HepG2 (cell line): ENCODE measurements around the gene TAF6L. TPM values are rescaled to one million over a fixed set of nuclear protein-coding genes. Genes with fewer than 3 reads are reported as not detected.

ENCODE experiments used
- ATAC-seq: fragments of 200-7000 bp; cut with Tn5 transposase; 3 replicates; pipeline ENCODE4 v1.9.1; 2020; ENCODE audit warnings: mild to moderate bottlenecking, moderate library complexity
- BruUV-seq: library from RNA; stranded (reverse); fragments of 400-500 nt; replicated peaks from 2 replicates; lab custom pipeline; 2021; lab: Mats Ljungman, UMichigan
- CTCF ChIA-PET: fragments of 300-600 bp; formaldehyde crosslinking; extraction: SDS; loops from one replicate; lab custom pipeline; 2021; ENCODE audit warnings: low total read pairs, inconsistent platforms, low intra/inter-chr PET ratio; lab: Yijun Ruan, JAX
- POLR2A ChIA-PET: fragments of 350-600 bp; sonication (Branson Sonifier 250); formaldehyde crosslinking; loops from one replicate; lab custom pipeline; 2020; ENCODE audit warnings: antibody characterized with exemption, inconsistent platforms; lab: Yijun Ruan, JAX
- DNase-seq: peaks from one replicate; pipeline ENCODE4 v3.0.0-alpha.2; 2015; ENCODE audit warnings: low spot score
- FAIRE-seq: peaks from 3 replicates; lab custom pipeline; 2011; peaks lifted over from hg19 to GRCh38; lab: Jason Lieb, UNC
- H2AFZ ChIP-seq: one replicate; pipeline ENCODE4 v1.6.1; 2011; ENCODE audit warnings: low read length, inconsistent platforms
- H3K27ac ChIP-seq: fragments of 300-600 bp; 3 replicates; pipeline ENCODE4 v1.8.0; 2011; ENCODE audit warnings: mixed run types, mild to moderate bottlenecking, mixed read lengths, low read length, inconsistent platforms; ENCODE audit not compliant: insufficient read depth; ENCODE audit errors: extremely low read length
- H3K27me3 ChIP-seq, 2 experiments: fragments of 200-600 bp in 1 of 2; 2 replicates in 1 of 2; 3 replicates in 1 of 2; pipeline versions ENCODE4 v1.6.0 to v1.8.0; 2011; ENCODE audit warnings: low read length in 2 of 2, mild to moderate bottlenecking in 2 of 2, moderate library complexity in 2 of 2, inconsistent platforms in 1 of 2; ENCODE audit not compliant: insufficient read depth in 2 of 2, control insufficient read depth in 1 of 2
- H3K36me3 ChIP-seq, 2 experiments: fragments of 200-600 bp in 1 of 2; replicated peaks in 1 of 2; 2 replicates in 1 of 2; 3 replicates in 1 of 2; pipeline versions ENCODE4 v1.5.1 to v1.8.0; 2011; ENCODE audit warnings: low read length in 2 of 2, inconsistent platforms in 1 of 2; ENCODE audit not compliant: insufficient read depth in 2 of 2, control insufficient read depth in 1 of 2
- H3K4me1 ChIP-seq: 2 replicates; pipeline ENCODE4 v1.5.1; 2012; ENCODE audit warnings: low read length, inconsistent platforms; ENCODE audit not compliant: insufficient read depth
- H3K4me2 ChIP-seq: 2 replicates; pipeline ENCODE4 v1.6.0; 2011; ENCODE audit warnings: low read depth, low read length, inconsistent platforms
- H3K4me3 ChIP-seq, 3 experiments: fragments of 200-600 bp in 1 of 3; sonication (generic), shearing (Covaris generic) in 1 of 3; replicated peaks in 1 of 3; 2 replicates each; pipeline ENCODE4 v1.5.1; 2011 to 2016; ENCODE audit warnings: low read length in 3 of 3, inconsistent platforms in 2 of 3, low read depth in 2 of 3, mild to moderate bottlenecking in 2 of 3, control low read depth in 1 of 3, mixed read lengths in 1 of 3; ENCODE audit not compliant: insufficient read depth in 1 of 3
- H3K79me2 ChIP-seq: one replicate; pipeline ENCODE4 v1.6.1; 2011; ENCODE audit warnings: low read length, inconsistent platforms; ENCODE audit not compliant: insufficient read depth
- H3K9ac ChIP-seq: 2 replicates; pipeline ENCODE4 v1.6.0; 2011; ENCODE audit warnings: mild to moderate bottlenecking, low read depth, low read length, inconsistent platforms; ENCODE audit not compliant: insufficient read depth
- H3K9me3 ChIP-seq: 2 replicates; pipeline ENCODE4 v1.5.1; 2012; ENCODE audit warnings: mild to moderate bottlenecking, low read length
- H4K20me1 ChIP-seq: 2 replicates; pipeline ENCODE4 v1.6.0; 2011; ENCODE audit warnings: inconsistent platforms, mild to moderate bottlenecking, low read length, moderate library complexity; ENCODE audit not compliant: insufficient read depth
- CENPT ChIP-seq: sonication (generic); formaldehyde crosslinking; IDR thresholded peaks from 2 replicates; pipeline ENCODE4 v1.8.0; 2022; ENCODE audit warnings: low read depth, mild to moderate bottlenecking, moderate library complexity, missing genetic modification reagents
- EP300 ChIP-seq, 3 experiments: sonication (generic) in 1 of 3; formaldehyde crosslinking in 1 of 3; IDR thresholded peaks; 2 replicates each; pipeline versions ENCODE4 v1.5.1 to v1.6.1; 2011 to 2020; ENCODE audit warnings: low read depth in 2 of 3, low read length in 2 of 3, borderline replicate concordance in 1 of 3, improper control_type of control experiment in 1 of 3, mild to moderate bottlenecking in 1 of 3, missing genetic modification reagents in 1 of 3, moderate library complexity in 1 of 3
- GTF3A ChIP-seq: sonication (generic); formaldehyde crosslinking; conservative IDR thresholded peaks from 2 replicates; pipeline ENCODE4 v1.4.0; 2020; ENCODE audit warnings: mild to moderate bottlenecking, missing genetic modification reagents
- HNRNPH1 ChIP-seq: fragments of 200-400 bp; formaldehyde crosslinking; optimal IDR thresholded peaks from 2 replicates; pipeline ENCODE3; 2017; ENCODE audit warnings: mild to moderate bottlenecking, low read depth, low read length
- HOXA3 ChIP-seq: sonication (generic); formaldehyde crosslinking; IDR thresholded peaks from 2 replicates; pipeline ENCODE4 v1.5.0; 2020; ENCODE audit warnings: missing genetic modification reagents
- PHF20 ChIP-seq: sonication (generic); formaldehyde crosslinking; IDR thresholded peaks from 2 replicates; pipeline ENCODE4 v1.5.0; 2020; ENCODE audit warnings: mild to moderate bottlenecking, missing genetic modification reagents
- RBM39 ChIP-seq: fragments of 200-400 bp; formaldehyde crosslinking; IDR thresholded peaks from one replicate; pipeline ENCODE4 v1.6.1; 2018; ENCODE audit warnings: antibody characterized with exemption, mild to moderate bottlenecking, low read depth, low read length; ENCODE audit not compliant: poor library complexity, severe bottlenecking
- U2AF2 ChIP-seq: fragments of 200-400 bp; formaldehyde crosslinking; IDR thresholded peaks from 2 replicates; pipeline ENCODE4 v1.6.1; 2017; ENCODE audit warnings: low read depth, mild to moderate bottlenecking, low read length
- ZFP41 ChIP-seq: sonication (generic); formaldehyde crosslinking; IDR thresholded peaks from 2 replicates; pipeline ENCODE4 v1.4.0; 2020; ENCODE audit warnings: mild to moderate bottlenecking, missing genetic modification reagents, borderline replicate concordance
- ZMAT3 ChIP-seq: sonication (generic); formaldehyde crosslinking; conservative IDR thresholded peaks from 2 replicates; pipeline ENCODE4 v1.7.0; 2021; ENCODE audit warnings: missing genetic modification reagents
- ZNF580 ChIP-seq: IDR thresholded peaks from 2 replicates; pipeline ENCODE4 v1.6.1; 2016; ENCODE audit warnings: low read depth, borderline replicate concordance
- WGBS: methylation state at CpG from one replicate; pipeline ENCODE4 v1.1.6; 2017; ENCODE audit warnings: low lambda C conversion rate; 5-methylcytosine and 5-hydroxymethylcytosine counted together
- in situ Hi-C: cut with HindIII; loops from 2 replicates; pipeline ENCODE4 v1.10.0; 2017; ENCODE audit warnings: low pct_unique_long_range_greater_than_20kb; ENCODE audit not compliant: extremely low pct_ligation_motif_present
- intact Hi-C: fragments of 100-400 bp; cut with micrococcal nuclease; formaldehyde crosslinking; loops from one replicate; pipeline ENCODE4 v1.10.0; 2022; ENCODE audit not compliant: unreplicated experiment
- polyA plus RNA-seq, 8 experiments: library from polyadenylated mRNA; depleted of rRNA in 3 of 8; stranded (reverse) in 7 of 8; unstranded in 1 of 8; fragments of >200 nt; fragmentation: Illumina TruSeq in 4 of 8; extraction: Trizol in 4 of 8; gene quantifications; 2 replicates each; pipeline versions ENCODE4 v1.2.1 to v1.2.3, GENCODE V29; 2011 to 2016; ENCODE audit warnings: low read depth in 4 of 8, missing spikeins in 1 of 8, mixed read lengths in 1 of 8; ENCODE audit not compliant: insufficient read depth in 1 of 8
- total RNA-seq, 5 experiments: library from RNA; depleted of rRNA; stranded (reverse); fragments of >200 nt; fragmentation: Illumina TruSeq; extraction: Trizol; gene quantifications; 2 replicates each; pipeline ENCODE4 v1.2.3, GENCODE V29; 2016; ENCODE audit warnings: low read depth in 1 of 5
- TF ChIP-seq, protein P1 (sequence below): sonication (generic); formaldehyde crosslinking; IDR thresholded peaks from 2 replicates; pipeline ENCODE4 v1.5.0; 2020; ENCODE audit warnings: mild to moderate bottlenecking, missing genetic modification reagents
- TF ChIP-seq, protein P2 (sequence below): sonication (generic); formaldehyde crosslinking; IDR thresholded peaks from 2 replicates; pipeline ENCODE4 v1.4.0; 2020; ENCODE audit warnings: low read depth, mild to moderate bottlenecking, missing genetic modification reagents
- TF ChIP-seq, protein P3 (sequence below): sonication (generic); formaldehyde crosslinking; IDR thresholded peaks from 2 replicates; pipeline ENCODE4 v1.8.0; 2022; ENCODE audit warnings: mild to moderate bottlenecking, missing genetic modification reagents, moderate library complexity

Gene TAF6L
- total and polyA plus RNA-seq, 2 of the 13 experiments (the other 11 are each of a cell fraction or from before 2014, with no cell fraction given) = 12.6 to 19.4 TPM

- TF ChIP-seq EP300 (IDR thresholded peaks at IDR 0.05; ENCODE audit: low read depth in 2 of 2, low read length in 2 of 2) (no peak), EP300 (CRISPR knock-in tag; IDR thresholded peaks at IDR 0.05; ENCODE audit: borderline replicate concordance) (no peak), ZFP41 (no peak)
Measured at GRCh38 chr11:62737196-62737595, 34.0 kb upstream of the TAF6L start (continued).

- in situ Hi-C loops (no loop called here), intact Hi-C loops (no loop called here)
- Histone ChIP-seq H3K27me3 (no peaks in the 10 kb centered on the region), H3K79me2 (no peaks in the 10 kb centered on the region), H2AFZ (no peak overlapping the region), H3K4me1 (no peaks in the 10 kb centered on the region), H3K4me3 (no peak overlapping the region), H3K4me2 (no peak overlapping the region), H3K36me3 (peaks cover 5 to 6% of the 10 kb centered on the region in 2 experiments; a peak in 3 of 5 replicates), H3K9me3 (no peaks in the 10 kb centered on the region), H3K9ac (no peak overlapping the region), H3K27ac (no peak overlapping the region), H4K20me1 (no peaks in the 10 kb centered on the region)
- TF ChIP-seq ZNF580 (CRISPR knock-in tag) (no peak), PHF20 (CRISPR knock-in tag) (no peak), HOXA3 (no peak), RBM39 (no peak), U2AF2 (no peak), HNRNPH1 (no peak), CENPT (CRISPR knock-in tag) (no peak), ZMAT3 (CRISPR knock-in tag) (no peak), GTF3A (CRISPR knock-in tag) (no peak)
- TF ChIP-seq, protein P1, sequence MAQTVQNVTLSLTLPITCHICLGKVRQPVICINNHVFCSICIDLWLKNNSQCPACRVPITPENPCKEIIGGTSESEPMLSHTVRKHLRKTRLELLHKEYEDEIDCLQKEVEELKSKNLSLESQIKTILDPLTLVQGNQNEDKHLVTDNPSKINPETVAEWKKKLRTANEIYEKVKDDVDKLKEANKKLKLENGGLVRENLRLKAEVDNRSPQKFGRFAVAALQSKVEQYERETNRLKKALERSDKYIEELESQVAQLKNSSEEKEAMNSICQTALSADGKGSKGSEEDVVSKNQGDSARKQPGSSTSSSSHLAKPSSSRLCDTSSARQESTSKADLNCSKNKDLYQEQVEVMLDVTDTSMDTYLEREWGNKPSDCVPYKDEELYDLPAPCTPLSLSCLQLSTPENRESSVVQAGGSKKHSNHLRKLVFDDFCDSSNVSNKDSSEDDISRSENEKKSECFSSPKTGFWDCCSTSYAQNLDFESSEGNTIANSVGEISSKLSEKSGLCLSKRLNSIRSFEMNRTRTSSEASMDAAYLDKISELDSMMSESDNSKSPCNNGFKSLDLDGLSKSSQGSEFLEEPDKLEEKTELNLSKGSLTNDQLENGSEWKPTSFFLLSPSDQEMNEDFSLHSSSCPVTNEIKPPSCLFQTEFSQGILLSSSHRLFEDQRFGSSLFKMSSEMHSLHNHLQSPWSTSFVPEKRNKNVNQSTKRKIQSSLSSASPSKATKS = no peak
- TF ChIP-seq, protein P2, sequence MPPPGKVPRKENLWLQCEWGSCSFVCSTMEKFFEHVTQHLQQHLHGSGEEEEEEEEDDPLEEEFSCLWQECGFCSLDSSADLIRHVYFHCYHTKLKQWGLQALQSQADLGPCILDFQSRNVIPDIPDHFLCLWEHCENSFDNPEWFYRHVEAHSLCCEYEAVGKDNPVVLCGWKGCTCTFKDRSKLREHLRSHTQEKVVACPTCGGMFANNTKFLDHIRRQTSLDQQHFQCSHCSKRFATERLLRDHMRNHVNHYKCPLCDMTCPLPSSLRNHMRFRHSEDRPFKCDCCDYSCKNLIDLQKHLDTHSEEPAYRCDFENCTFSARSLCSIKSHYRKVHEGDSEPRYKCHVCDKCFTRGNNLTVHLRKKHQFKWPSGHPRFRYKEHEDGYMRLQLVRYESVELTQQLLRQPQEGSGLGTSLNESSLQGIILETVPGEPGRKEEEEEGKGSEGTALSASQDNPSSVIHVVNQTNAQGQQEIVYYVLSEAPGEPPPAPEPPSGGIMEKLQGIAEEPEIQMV (CRISPR knock-in tag) = no peak
- TF ChIP-seq, protein P3, sequence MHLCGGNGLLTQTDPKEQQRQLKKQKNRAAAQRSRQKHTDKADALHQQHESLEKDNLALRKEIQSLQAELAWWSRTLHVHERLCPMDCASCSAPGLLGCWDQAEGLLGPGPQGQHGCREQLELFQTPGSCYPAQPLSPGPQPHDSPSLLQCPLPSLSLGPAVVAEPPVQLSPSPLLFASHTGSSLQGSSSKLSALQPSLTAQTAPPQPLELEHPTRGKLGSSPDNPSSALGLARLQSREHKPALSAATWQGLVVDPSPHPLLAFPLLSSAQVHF (CRISPR knock-in tag) = no peak
- no peak for DNase-seq
- no peak for FAIRE-seq
- ChIA-PET POLR2A (interaction anchor here (1.9 to 2.0 kb wide), 2 partner anchors 14 to 20 kb away, joined by 6 to 10 read pairs; partner anchors contain the start of genes HNRNPUL2, POLR2G and TTC9C), CTCF (no interaction called here)
- WGBS = 88% methylated on average over 9 of the region's 9 CpGs
- no peak for ATAC-seq
- BruUV-seq = no TSS peak
Measured at GRCh38 chr11:62747475-62748160, 23.6 kb upstream of the TAF6L start.
